HG02885 (cell line): Measurements from ENCODE around the gene CEBPB.
"Not testable (repeated sequence)": the region's sequence is repeated elsewhere in the genome, so short reads cannot be mapped to it uniquely, and the experiment has no call there.

Experiments used
- ATAC-seq: cut with Tn5 transposase; IDR thresholded peaks from one replicate; pipeline ENCODE4 v1.9.1; 2021; ENCODE audit warnings: mild to moderate bottlenecking; ENCODE audit not compliant: unreplicated experiment, poor library complexity

Gene CEBPB

DNA sequence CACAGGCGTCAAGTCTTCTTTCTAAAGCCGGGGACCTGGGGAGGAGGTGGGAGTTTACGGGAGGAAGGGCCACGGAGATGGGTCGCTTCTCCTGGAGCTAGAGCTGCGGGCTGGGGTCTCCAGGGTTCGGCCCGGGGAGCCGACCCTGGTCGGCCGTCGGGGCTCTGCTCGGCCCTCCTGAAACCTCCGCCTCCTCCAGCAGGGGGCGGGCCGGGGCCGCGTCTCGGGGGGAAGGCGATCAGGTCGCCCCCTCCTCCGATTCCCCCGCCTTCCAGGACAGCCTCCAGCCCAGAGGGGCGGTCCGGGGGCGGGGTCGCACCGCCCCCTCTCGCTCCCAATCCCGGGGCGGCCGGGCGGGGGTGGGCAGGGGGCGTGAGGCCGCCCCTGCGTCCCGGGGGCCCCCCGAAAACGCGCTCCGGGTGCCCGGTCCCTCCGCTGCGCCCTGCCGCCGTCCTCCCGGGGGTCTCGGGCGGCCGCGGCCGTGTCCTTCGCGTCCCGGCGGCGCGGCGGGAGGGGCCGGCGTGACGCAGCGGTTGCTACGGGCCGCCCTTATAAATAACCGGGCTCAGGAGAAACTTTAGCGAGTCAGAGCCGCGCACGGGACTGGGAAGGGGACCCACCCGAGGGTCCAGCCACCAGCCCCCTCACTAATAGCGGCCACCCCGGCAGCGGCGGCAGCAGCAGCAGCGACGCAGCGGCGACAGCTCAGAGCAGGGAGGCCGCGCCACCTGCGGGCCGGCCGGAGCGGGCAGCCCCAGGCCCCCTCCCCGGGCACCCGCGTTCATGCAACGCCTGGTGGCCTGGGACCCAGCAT lies at the start of gene CEBPB:
TSS of gene CEBPB (plus strand) at position 580 of the 814 bp plus-strand sequence. CDS start at position 784, 204 bp downstream.
- ATAC-seq, result peak; percentile 50

DNA sequence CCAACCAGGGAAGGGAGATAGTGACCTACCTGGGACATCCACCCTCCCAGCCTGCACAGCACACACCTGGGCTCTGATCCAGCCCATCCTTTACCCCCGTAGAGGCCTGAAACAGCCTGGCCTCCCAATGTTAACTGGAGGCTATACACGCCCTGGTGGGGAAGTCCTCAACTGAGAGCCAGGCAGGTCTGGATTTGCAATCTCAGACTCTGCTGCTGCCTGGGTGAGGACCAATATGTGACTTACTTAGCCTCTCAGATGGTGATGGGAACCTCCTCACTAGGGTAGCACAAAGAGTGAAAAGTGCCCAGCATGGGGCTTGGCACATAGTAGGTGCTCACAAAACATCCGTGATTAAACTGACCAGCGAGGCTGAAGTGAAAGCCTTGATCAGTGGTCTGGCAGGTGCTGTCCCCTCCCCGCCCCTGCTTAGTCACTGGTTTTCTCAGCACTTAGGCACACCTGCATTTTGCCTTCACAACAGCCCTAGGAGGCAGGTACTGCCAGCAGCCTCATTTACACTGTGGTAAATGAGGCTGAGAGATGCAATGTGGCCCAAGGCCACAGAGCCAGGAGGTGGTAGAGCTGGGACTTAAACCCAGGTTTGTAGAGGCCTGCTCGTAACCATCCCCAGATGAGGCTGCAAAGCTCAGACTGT lies 49.5 kb upstream of the CEBPB start:
- ATAC-seq, result no peak

DNA sequence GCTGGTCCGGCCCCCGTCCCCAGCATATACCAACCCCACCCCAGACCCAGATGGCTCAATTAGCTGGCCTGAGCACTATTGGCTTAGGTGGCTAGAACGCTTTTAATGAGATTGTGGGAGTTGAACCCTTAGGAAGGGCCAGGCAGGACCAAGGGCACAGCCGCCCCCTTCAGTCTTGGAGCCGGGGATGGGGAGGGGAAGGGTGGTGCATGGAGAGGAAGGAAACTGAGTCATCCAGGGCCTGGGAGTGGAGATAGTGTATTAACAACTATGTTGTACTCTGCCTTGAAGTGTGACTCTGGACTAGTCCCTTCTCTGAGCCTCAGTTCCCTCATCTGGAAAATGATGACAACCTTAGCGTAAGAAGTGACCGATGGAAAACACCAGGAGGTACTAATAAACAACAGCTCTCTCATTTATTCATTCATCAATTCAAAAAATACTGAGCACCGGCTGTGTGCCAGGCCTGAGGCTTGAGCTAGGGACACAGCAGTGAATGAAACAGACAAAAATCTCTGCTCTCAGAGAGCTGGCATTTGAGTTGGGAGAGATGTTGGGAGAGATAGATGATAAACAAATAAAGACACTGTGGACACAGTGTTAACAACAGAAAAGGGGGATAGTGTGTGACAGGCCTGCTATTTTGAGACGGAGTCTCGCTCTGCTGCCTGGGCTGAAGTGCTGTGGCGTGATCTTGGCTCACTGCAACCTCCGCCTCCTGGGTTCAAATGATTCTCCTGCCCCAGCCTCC lies 48.6 kb upstream of the CEBPB start:
- no peak for ATAC-seq

DNA sequence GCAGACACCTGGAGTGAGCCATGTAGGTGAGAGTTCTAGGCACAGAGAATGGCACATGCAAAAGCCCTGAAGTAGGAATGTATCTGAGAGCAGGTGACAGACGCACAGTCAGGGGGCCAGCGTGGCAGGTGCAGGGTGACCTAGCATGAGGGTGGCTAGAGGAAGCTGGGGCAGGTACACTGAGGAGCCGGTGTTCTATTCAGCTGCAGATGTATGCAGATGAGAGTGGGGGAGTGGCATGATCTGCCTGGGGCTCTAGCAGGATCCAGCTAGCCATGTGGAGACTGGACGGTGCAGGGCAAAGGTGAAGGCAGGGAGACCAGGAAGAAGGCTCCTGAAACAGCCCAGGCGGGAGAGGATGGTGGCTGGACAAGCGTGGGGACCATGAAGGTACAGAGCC lies 47.8 kb upstream of the CEBPB start:
- ATAC-seq, result no peak

DNA sequence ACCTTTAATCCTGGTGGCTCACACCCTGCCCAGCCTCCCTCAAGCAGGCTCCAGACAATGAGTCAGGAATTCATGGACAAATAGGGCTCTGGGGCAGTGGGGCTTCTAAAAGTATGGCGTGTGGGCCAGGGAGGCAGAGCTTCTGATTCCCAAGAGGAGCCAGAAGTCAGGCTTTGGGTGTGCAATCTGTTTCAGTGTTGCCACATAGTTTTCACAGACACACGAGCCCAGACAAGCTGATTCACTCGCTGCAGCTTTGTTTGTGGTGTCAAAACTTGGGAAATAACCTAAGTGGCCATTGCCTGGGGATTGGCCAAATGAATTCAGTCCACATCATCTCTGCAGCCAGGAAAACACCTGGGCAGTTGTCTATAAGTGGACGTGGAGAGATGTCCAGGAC lies 46.3 kb upstream of the CEBPB start:
- ATAC-seq, result no peak

DNA sequence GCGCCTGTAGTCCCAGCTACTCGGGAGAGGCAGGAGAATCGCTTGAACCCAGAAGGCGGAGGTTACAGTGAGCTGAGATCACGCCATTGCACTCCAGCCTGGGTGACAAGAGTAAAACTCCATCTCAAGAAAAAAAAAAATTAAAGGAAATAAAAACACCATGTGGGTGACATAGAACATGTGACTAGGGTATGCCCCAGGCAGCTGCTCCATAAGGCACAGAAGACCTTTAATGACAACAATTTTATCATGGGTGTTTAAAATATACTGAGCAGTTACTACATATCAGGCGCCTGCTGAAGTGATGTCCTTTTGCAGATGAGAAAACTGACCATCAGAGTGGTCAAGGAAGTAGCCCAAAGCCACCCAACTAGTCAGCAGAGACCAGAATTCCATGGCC lies 45.1 kb upstream of the CEBPB start:
- no peak for ATAC-seq

- ATAC-seq, result no peak
Observed at GRCh38 chr20:50146214-50146613, 44.4 kb upstream of the CEBPB start.

DNA sequence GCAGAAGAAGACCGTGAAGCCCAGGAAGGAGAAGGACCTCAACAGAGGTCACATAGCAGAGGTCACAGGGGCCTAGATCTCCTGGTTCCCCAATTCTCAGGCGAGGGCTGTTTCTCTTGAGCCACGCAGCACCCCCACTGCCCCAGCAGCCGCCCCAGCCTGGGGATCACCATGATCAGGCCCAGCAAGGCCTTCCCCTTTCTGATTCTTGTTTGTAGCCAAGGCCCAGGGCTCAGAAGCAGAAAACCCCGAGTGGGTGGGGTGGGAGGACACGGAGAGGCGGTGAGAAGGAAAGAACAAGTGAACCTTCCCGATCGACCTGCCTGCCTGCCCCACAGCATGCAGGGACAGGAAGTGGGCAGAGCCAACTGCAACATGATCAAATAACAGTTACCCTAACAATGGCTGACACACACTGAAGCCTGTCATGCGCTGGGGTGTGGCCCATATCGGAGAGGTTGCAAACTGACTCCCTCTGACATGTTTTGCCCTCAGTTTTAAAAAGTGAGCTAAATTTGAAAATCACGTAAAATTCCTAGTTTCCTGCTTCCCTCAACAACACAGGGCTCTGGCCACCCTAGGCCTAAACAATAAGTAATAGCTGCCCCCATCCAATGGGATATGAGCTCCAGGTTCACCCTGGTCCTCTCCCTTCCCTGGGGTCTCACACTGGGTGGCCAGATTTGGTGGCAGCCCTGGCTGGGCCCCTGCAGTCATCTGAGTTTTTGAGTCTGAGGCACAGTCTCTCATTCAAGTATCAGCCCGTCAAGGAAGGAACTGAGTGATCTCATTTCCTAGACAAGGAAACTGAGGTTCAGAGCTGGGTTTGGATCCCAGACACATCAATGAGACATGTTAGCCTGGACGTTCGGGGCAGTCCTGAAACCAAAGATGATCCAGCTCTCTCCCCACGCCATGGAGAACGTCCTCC lies 43.6 kb upstream of the CEBPB start:
- ATAC-seq, result peak; percentile 71

DNA sequence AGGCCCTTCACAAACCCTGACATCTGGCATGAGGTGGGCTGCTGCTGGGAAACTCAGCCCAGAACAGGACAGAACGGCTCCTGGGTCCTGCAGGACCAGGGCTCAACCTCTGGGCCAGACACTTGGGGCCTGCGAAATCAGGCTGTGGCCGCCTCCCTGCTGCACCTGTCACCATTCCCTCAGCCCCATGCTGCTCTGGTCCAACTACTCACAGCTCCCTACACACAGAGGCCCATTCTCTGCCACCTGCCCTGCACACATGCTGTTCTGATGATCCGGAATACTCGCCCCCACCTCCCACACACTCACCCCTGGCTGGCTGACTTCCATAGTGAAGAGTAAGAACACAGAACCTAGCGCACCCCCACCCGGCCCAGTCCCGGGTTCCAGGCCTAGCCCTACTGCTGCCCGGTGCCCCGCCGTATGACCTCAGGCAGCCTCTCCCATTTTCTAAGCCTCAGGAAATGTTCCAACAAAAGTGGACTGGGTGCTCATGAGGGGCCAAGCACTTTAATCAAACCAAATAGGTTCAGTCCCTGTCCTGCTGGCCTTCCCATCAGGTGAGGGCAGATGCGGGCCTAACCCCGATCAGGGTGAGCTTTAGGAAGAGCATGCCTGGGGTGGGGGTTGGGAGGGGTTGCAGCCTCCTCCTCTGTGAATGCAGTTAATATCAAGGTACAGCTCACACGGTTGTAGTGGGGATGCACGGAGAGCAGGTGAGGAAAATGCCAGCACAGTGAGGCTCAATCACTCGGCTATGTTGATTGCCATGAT lies 41.0 kb upstream of the CEBPB start:
- no peak for ATAC-seq

GRCh38 chr20:50151034-50151743 lies 39.4 kb upstream of the CEBPB start:
- no peak for ATAC-seq

DNA sequence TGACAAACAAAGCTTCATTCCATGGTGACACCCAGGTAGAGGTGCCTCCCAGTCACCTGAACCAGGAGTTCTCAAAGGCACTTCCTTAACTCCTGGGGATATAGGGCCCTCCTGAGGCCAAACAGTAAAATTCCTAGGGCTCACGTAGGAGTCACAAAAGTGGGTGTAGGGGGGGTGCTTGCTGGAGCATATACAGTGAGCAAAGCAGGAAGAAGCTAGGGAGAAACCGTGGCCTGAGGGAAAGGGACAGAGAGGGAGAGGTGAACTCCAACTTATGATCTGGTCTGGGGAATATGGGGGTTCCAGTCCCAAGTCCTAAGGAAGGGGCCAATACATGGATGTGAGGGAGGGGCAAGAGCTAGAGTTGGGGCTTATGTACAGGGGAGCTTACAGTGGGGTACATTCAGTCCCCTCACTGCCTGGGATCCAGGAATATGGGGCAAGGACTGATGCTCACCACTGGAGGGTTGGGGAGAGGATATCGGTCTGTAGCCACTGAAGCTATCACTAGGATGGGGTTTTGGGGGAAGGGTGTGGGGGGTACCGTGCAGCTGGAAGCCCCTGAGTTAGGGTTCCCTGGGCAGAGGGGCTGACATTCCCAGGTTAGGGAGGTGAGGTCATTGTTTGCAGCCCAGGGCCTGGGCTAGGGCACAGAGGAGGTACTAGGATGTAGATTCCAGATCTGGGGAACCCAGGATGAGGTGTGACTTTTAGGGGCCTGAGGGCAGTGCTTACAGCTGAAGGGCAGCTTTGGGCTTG lies 38.1 kb upstream of the CEBPB start:
- no peak for ATAC-seq

DNA sequence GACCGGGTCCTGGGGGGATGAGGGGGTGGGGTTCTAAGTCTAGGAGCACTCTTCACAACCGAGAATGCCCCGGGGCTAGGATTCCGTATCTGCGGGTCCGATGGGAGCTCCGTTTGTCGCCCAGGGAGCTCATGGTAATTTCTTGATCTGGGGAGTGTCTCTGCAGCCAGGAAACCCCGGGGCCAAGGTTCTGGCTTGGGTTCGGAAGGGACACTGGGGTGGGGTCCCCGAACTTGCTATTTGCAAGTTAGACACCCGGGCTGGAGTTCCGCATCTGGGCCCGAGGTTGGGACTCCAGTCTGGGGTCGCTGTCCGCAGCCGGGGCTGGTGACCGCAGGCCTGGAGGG lies 37.5 kb upstream of the CEBPB start:
- no peak for ATAC-seq

DNA sequence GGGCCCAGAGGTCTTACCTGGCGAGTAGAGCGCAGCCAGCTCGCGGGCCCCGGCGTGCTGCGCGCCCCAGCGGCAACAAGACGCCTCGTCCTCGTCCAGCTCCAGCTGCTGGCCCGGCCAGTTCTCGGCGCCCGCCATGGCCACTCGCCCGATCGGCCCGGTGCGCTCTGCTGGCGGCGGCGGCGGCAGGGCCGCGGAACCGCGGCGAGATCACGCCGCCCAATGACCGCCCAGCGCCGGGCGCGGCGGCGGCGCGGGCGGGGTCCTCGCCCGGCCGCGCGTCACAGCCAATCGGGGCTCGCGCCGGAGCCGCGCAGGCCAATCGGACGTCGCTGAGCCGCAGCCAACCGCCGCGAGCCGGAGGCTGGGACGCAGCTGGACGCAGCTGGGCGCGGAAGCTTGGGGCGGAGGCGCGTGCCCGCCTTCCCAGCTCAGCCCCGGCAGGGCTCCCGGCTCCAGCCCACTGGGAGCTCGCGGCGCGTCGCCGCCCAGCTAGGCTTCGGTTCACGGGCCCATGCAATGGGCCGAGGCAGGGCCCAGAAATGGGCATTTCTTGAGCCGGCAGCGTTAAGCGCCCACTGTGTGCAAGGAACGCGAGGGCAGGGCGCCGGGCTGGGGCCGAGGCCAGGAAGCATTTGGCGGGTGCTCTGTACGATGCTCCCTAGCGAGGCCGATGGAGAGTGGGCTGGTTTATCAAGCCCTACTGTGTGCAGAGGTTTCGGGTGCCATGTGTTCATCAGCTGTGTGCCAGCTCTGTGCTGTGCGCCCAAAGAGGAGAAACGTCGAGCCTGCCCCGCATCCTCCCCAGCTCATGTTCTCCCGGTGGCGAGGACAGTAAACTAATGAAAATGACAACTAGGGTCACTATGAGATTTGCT lies 36.9 kb upstream of the CEBPB start, which contains the start of gene PEDS1:
TSS of gene PEDS1 (minus strand) at position 224 of the 878 bp plus-strand sequence. CDS start at position 138, 86 bp downstream.
- peak; percentile 96 for ATAC-seq

DNA sequence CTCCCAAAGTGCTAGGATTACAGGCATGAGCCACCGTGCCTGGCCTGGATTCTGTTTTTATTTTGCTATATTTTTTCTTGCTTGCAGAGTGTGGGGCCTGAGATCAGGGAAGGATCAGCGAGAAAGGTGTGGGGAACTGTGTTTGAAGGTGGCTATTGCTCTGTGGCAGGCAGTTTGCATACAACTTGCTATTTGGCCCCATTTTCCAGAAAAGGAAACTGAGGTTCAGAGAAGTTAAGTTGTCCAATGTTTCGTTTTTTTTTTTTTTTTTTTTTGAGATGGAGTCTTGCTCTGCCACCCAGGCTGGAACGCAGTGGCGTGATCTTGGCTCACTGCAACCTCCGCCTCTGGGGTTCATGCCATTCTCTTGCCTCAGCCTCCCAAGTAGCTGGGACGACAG lies 29.1 kb upstream of the CEBPB start:
- ATAC-seq, result not testable (repeated sequence)

GRCh38 chr20:50163570-50164317 lies 26.9 kb upstream of the CEBPB start:
- ATAC-seq, result no peak
